HEK293T (cell line): Measurements from ENCODE around the gene FGFRL1.

Experiments
- ARNT ChIP-seq: fragments of 450-650 bp; IDR thresholded peaks from 2 replicates; pipeline ENCODE4 v1.6.1; 2017; ENCODE audit warnings: mild to moderate bottlenecking
- ELF4 ChIP-seq: fragments of 450-650 bp; IDR thresholded peaks from 2 replicates; pipeline ENCODE4 v1.6.1; 2017; ENCODE audit warnings: antibody characterized with exemption
- FOXA1 ChIP-seq: fragments of 450-650 bp; IDR thresholded peaks from 2 replicates; pipeline ENCODE4 v1.6.1; 2016; ENCODE audit warnings: mild to moderate bottlenecking
- FOXK2 ChIP-seq: fragments of 450-650 bp; IDR thresholded peaks from 2 replicates; pipeline ENCODE4 v1.6.1; 2016; ENCODE audit warnings: mild to moderate bottlenecking
- FOXM1 ChIP-seq: fragments of 450-650 bp; IDR thresholded peaks from 2 replicates; pipeline ENCODE4 v1.6.1; 2017; ENCODE audit warnings: mild to moderate bottlenecking, borderline replicate concordance
- HDGF ChIP-seq: fragments of 450-650 bp; IDR thresholded peaks from 2 replicates; pipeline ENCODE4 v1.6.1; 2017; ENCODE audit warnings: antibody characterized with exemption, borderline replicate concordance
- L3MBTL2 ChIP-seq: fragments of 450-650 bp; conservative IDR thresholded peaks from 2 replicates; pipeline ENCODE4 v1.6.1; 2016; ENCODE audit warnings: mild to moderate bottlenecking
- LEF1 ChIP-seq: fragments of 450-650 bp; IDR thresholded peaks from 2 replicates; pipeline ENCODE4 v1.6.1; 2017; ENCODE audit warnings: mild to moderate bottlenecking, borderline replicate concordance
- NFRKB ChIP-seq: fragments of 450-650 bp; IDR thresholded peaks from 2 replicates; pipeline ENCODE4 v1.6.1; 2016; ENCODE audit warnings: mild to moderate bottlenecking, moderate library complexity
- SP1 ChIP-seq: fragments of 450-650 bp; IDR thresholded peaks from 2 replicates; pipeline ENCODE4 v1.6.1; 2017
- SUZ12 ChIP-seq: fragments of 450-650 bp; IDR thresholded peaks from 2 replicates; pipeline ENCODE4 v1.6.1; 2016; ENCODE audit warnings: mild to moderate bottlenecking
- ZNF384 ChIP-seq: fragments of 450-650 bp; IDR thresholded peaks from 2 replicates; pipeline ENCODE4 v1.6.1; 2016

DNA sequence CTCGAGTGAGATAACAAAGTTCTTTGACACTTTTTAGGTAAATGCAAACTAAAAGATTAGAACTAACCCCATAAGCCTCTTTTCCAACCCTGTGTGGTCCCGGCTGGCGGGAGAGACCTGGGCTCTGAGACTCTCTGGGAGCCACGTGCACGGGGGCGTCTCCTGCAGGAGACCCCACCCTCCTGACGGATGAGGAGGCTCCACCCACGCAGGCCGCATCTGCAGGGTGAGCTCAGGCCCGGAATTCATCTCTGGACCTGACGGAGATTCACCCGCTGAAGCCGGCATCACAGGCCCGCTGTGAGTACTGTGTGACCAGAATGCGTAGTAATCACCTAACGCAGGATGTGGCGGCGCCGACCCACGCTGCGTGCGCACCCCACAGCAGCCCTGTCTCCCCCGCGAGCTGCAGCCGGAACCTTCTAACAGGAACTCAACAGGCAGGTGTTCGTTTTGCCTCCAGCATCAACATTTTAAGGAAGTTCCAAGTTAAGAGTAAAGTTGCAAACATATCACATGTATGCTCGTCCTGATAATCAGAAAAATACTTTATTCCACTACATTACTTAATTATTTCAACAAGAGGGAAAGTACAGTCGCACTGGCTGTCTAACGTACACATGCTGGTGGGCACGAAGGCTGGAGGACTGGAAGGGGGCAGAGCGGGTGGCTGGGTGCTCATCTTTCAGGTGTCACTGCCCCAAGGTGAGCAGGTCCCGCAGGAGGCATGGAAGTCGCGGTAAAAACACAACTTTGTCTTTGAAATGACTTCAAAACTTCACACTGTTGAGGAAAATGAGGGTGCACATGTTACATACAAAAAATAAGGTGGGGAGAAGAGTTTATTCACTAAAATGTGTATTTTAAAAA lies 44.5 kb downstream of the FGFRL1 start:
- TF ChIP-seq LEF1 (no peak), FOXM1 (no peak), NFRKB (no peak), ZNF384 (no peak), ARNT (no peak), SP1 (no peak), FOXA1 (no peak), FOXK2 (no peak), ELF4 (no peak), SUZ12 (no peak), L3MBTL2 (no peak), HDGF (no peak)
